Tibial nerve (tissue), 4 donors: ENCODE data around the gene SLC6A8. TPM values are rescaled to one million over a fixed set of nuclear protein-coding genes. Genes with fewer than 3 reads are reported as not detected.

Experiments
- DNase-seq, 2 donors: peaks; one replicate each; pipeline ENCODE4 v3.0.0-alpha.2; 2019; ENCODE audit warnings: low spot score in 2 of 2
- H3K27ac ChIP-seq, 4 donors: fragments of 200-600 bp; sonication (generic) in 3 of 4; one replicate each; pipeline ENCODE4 v1.5.1; 2017 to 2019; ENCODE audit warnings: mild to moderate bottlenecking in 1 of 4
- H3K27me3 ChIP-seq, 2 donors: fragments of 200-600 bp; sonication (generic) in 1 of 2; one replicate each; pipeline versions ENCODE4 v1.5.1 to v1.6.0; 2017 to 2019
- H3K36me3 ChIP-seq, 3 donors: fragments of 200-600 bp; sonication (generic); one replicate each; pipeline ENCODE4 v1.5.1; 2018 to 2019
- H3K4me1 ChIP-seq, 4 donors: fragments of 200-600 bp; sonication (generic) in 3 of 4; one replicate each; pipeline ENCODE4 v1.5.1; 2017 to 2019
- H3K4me3 ChIP-seq, 4 donors: fragments of 200-600 bp; sonication (generic) in 3 of 4; one replicate each; pipeline ENCODE4 v1.5.1; 2017 to 2019; ENCODE audit warnings: mild to moderate bottlenecking in 1 of 4, moderate library complexity in 1 of 4
- H3K9me3 ChIP-seq, 4 donors: fragments of 200-600 bp; sonication (generic) in 3 of 4; one replicate each; pipeline ENCODE4 v1.5.1; 2017 to 2019
- EP300 ChIP-seq, 2 donors: sonication (generic); formaldehyde crosslinking; IDR thresholded peaks; one replicate each; pipeline ENCODE4 v1.6.1; 2017; ENCODE audit warnings: antibody characterized with exemption in 2 of 2, mild to moderate bottlenecking in 1 of 2
- POLR2A ChIP-seq, 2 donors: fragments of 450-650 bp; IDR thresholded peaks; one replicate each; pipeline ENCODE4 v1.6.1; 2017; ENCODE audit warnings: antibody characterized with exemption in 2 of 2, mild to moderate bottlenecking in 2 of 2, moderate library complexity in 2 of 2
- WGBS, 2 donors: methylation state at CpG; one replicate each; pipeline ENCODE4 v1.1.5; 2018; 5-methylcytosine and 5-hydroxymethylcytosine counted together
- total RNA-seq, 4 donors: library from RNA; depleted of rRNA; stranded (reverse); fragments of >200 nt; gene quantifications; one replicate each; pipeline ENCODE4 v1.1.0, GENCODE V29; 2016
- TF ChIP-seq, protein P1 (sequence below), 5 experiments: fragments of 200-600 bp in 3 of 5; fragments of 450-650 bp in 2 of 5; sonication (generic) in 3 of 5; IDR thresholded peaks; one replicate each; pipeline ENCODE4 v1.5.1; 2016 to 2019; ENCODE audit warnings: antibody characterized with exemption in 5 of 5, mild to moderate bottlenecking in 3 of 5, moderate library complexity in 2 of 5

Gene SLC6A8
- total RNA-seq, 4 donors from 2014 or later, result 14.4 to 26.7 (median 21.9) TPM

- H3K27me3 ChIP-seq, result no peaks in the 10 kb centered on the region
- no peak for DNase-seq
- TF ChIP-seq, protein P1, sequence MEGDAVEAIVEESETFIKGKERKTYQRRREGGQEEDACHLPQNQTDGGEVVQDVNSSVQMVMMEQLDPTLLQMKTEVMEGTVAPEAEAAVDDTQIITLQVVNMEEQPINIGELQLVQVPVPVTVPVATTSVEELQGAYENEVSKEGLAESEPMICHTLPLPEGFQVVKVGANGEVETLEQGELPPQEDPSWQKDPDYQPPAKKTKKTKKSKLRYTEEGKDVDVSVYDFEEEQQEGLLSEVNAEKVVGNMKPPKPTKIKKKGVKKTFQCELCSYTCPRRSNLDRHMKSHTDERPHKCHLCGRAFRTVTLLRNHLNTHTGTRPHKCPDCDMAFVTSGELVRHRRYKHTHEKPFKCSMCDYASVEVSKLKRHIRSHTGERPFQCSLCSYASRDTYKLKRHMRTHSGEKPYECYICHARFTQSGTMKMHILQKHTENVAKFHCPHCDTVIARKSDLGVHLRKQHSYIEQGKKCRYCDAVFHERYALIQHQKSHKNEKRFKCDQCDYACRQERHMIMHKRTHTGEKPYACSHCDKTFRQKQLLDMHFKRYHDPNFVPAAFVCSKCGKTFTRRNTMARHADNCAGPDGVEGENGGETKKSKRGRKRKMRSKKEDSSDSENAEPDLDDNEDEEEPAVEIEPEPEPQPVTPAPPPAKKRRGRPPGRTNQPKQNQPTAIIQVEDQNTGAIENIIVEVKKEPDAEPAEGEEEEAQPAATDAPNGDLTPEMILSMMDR (IDR thresholded peaks at IDR 0.05), result peak in 2 of 5 experiments; percentile 8 to 13
- TF ChIP-seq POLR2A (IDR thresholded peaks at IDR 0.05), result no peak
- peaks cover 0 to 53% (median 38%) of the 10 kb centered on the region in 4 donors for H3K4me1 ChIP-seq
- peak overlapping the region; percentile 82 to 91 (median 86) for H3K27ac ChIP-seq
- no peaks in the 10 kb centered on the region for H3K9me3 ChIP-seq
- H3K36me3 ChIP-seq, result peaks cover 0 to 24% (median 0%) of the 10 kb centered on the region in 3 donors
- H3K4me3 ChIP-seq, result peak overlapping the region; percentile 58 to 83 (median 70)
- WGBS, 2 donors, result 2 to 21% methylated on average over 8 to 58 of the region's 78 CpGs
These were observed 35.9 kb downstream of the SLC6A8 start for GRCh38 chrX:153723351-153724251.

GRCh38 chrX:153724252-153725038, 36.7 kb downstream of the SLC6A8 start, which contains the start of the genes ABCD1 and BCAP31:
ABCD1 (plus strand) TSS chrX:153724856; CDS start chrX:153725267, 411 bp downstream.
BCAP31 (minus strand) TSS chrX:153724387; CDS start chrX:153723244, 1,143 bp downstream.
- peaks cover 0 to 54% (median 38%) of the 10 kb centered on the region in 4 donors for H3K4me1 ChIP-seq
- H3K4me3 ChIP-seq, result peak within 1 kb of the TSS; percentile 58 to 83 (median 70)
- no peaks in the 10 kb centered on the region for H3K9me3 ChIP-seq
- TF ChIP-seq, protein P1 (IDR thresholded peaks at IDR 0.05), result no peak
- TF ChIP-seq EP300 (IDR thresholded peaks at IDR 0.05) (peak in 1 of 2 donors; percentile 24), POLR2A (IDR thresholded peaks at IDR 0.05) (peak; percentile 61 to 64)
- H3K27me3 ChIP-seq, result no peaks in the 10 kb centered on the region
- H3K36me3 ChIP-seq, result peaks cover 0 to 15% (median 0%) of the 10 kb centered on the region in 3 donors
- H3K27ac ChIP-seq, result peak within 1 kb of the TSS; percentile 82 to 92 (median 90)
- peak; percentile 76 to 77 for DNase-seq
- 0 to 29% methylated on average over 2 to 25 of the region's 88 CpGs for WGBS, 2 donors

GRCh38 chrX:153725039-153725831, 37.5 kb downstream of the SLC6A8 start:
- Histone ChIP-seq H3K27me3 (no peaks in the 10 kb centered on the region), H3K27ac (peak overlapping the region; percentile 82 to 92 (median 90)), H3K4me3 (peak overlapping the region; percentile 27 to 83 (median 66)), H3K9me3 (no peaks in the 10 kb centered on the region), H3K36me3 (peaks cover 0 to 14% (median 0%) of the 10 kb centered on the region in 3 donors), H3K4me1 (peaks cover 0 to 54% (median 38%) of the 10 kb centered on the region in 4 donors)
- WGBS, 2 donors, result 0 to 89% methylated on average over 1 to 25 of the region's 55 CpGs
- TF ChIP-seq EP300 (IDR thresholded peaks at IDR 0.05) (no peak), POLR2A (IDR thresholded peaks at IDR 0.05) (no peak)
- TF ChIP-seq, protein P1 (IDR thresholded peaks at IDR 0.05), result no peak
- DNase-seq, result no peak

DNA sequence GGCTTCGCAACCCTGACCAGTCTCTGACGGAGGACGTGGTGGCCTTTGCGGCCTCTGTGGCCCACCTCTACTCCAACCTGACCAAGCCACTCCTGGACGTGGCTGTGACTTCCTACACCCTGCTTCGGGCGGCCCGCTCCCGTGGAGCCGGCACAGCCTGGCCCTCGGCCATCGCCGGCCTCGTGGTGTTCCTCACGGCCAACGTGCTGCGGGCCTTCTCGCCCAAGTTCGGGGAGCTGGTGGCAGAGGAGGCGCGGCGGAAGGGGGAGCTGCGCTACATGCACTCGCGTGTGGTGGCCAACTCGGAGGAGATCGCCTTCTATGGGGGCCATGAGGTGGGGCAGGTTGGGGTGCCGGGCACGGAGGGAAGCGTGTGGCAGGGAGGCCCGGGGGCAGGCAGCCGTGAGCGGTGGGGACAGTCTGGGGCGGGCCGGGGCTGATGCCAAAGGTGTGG, 38.1 kb downstream of the SLC6A8 start:
- WGBS, 2 donors, result 76% methylated on average over 34 of the region's 35 CpGs; no CpG with 5 or more reads in 1 of the 2 donors

More for the DNA sequence above, 38.1 kb downstream of the SLC6A8 start:
- Histone ChIP-seq H3K27ac (peak overlapping the region in 3 of 4 donors; percentile 88 to 92 (median 91)), H3K4me1 (peaks cover 0 to 54% (median 38%) of the 10 kb centered on the region in 4 donors), H3K9me3 (no peaks in the 10 kb centered on the region), H3K27me3 (no peaks in the 10 kb centered on the region), H3K36me3 (peaks cover 0 to 8% (median 0%) of the 10 kb centered on the region in 3 donors), H3K4me3 (peak overlapping the region in 3 of 4 donors; percentile 5 to 83 (median 28))
- no peak for TF ChIP-seq POLR2A (IDR thresholded peaks at IDR 0.05)
- no peak for TF ChIP-seq EP300 (IDR thresholded peaks at IDR 0.05)
- TF ChIP-seq, protein P1 (IDR thresholded peaks at IDR 0.05), result no peak
- peak in 1 of 2 donors; percentile 21 for DNase-seq
